Left lung (tissue), 10 donors: ENCODE measurements around the gene HOXD10. TPM values are rescaled to one million over a fixed set of nuclear protein-coding genes. Genes with fewer than 3 reads are reported as not detected.

ENCODE experiments used
- ATAC-seq: fragments of 200-7000 bp; cut with Tn5 transposase; one replicate; pipeline ENCODE4 v1.9.1; 2020; ENCODE audit warnings: moderate library complexity
- DNase-seq, 4 donors: peaks; one replicate each; pipeline ENCODE4 v3.0.0-alpha.2; 2013 to 2020
- H3K27ac ChIP-seq, 2 donors: fragments of 200-600 bp; sonication (generic) in 1 of 2; one replicate each; pipeline versions ENCODE4 v1.5.0 to v1.8.0; 2020 to 2021
- H3K27me3 ChIP-seq, 2 donors: fragments of 200-600 bp; sonication (generic) in 1 of 2; one replicate each; pipeline versions ENCODE4 v1.5.0 to v1.8.0; 2020 to 2021
- H3K36me3 ChIP-seq, 2 donors: fragments of 200-600 bp; sonication (generic) in 1 of 2; one replicate each; pipeline versions ENCODE4 v1.5.0 to v1.8.0; 2020 to 2021
- H3K4me1 ChIP-seq, 2 donors: fragments of 200-600 bp; one replicate each; pipeline ENCODE4 v1.8.0; 2021
- H3K4me3 ChIP-seq, 2 donors: fragments of 200-600 bp; sonication (generic) in 1 of 2; one replicate each; pipeline versions ENCODE4 v1.5.0 to v1.8.0; 2020 to 2021; ENCODE audit warnings: mild to moderate bottlenecking in 1 of 2
- H3K9me3 ChIP-seq, 2 donors: fragments of 200-600 bp; sonication (generic) in 1 of 2; one replicate each; pipeline versions ENCODE4 v1.5.0 to v1.8.0; 2020 to 2021
- intact Hi-C, 2 donors: fragments of 100-400 bp; cut with DNase I; formaldehyde crosslinking; loops; one replicate each; pipeline versions ENCODE4 v1.11.2 to v1.14.2; 2022
- polyA plus RNA-seq, 6 donors: library from polyadenylated mRNA; unstranded; fragments of 120-200 nt; gene quantifications; one replicate each; pipeline ENCODE4 v1.2.1, GENCODE V29; 2013; ENCODE audit not compliant: insufficient read length in 6 of 6
- total RNA-seq, 2 donors: library from RNA; stranded (reverse); fragmentation: NEBNext Ultra II Directional; extraction: Animal tissue kit (Norgen Biotek cat#: 25700); gene quantifications; one replicate each; pipeline ENCODE4 v1.2.1, GENCODE V29; 2021
- TF ChIP-seq, protein P1 (sequence below), 2 donors: fragments of 200-600 bp; sonication (generic) in 1 of 2; IDR thresholded peaks; one replicate each; pipeline versions ENCODE4 v1.5.0 to v1.8.0; 2021; ENCODE audit warnings: antibody characterized with exemption in 2 of 2
- donor health status: DM: no; HTN: yes; CAD: no.
- donor health status: DM: no; HTN: no; CAD: no.

Gene HOXD10
- total and polyA plus RNA-seq, 8 donors: 0.31 to 1.5 (median 0.44) TPM; not detected in 2

DNA sequence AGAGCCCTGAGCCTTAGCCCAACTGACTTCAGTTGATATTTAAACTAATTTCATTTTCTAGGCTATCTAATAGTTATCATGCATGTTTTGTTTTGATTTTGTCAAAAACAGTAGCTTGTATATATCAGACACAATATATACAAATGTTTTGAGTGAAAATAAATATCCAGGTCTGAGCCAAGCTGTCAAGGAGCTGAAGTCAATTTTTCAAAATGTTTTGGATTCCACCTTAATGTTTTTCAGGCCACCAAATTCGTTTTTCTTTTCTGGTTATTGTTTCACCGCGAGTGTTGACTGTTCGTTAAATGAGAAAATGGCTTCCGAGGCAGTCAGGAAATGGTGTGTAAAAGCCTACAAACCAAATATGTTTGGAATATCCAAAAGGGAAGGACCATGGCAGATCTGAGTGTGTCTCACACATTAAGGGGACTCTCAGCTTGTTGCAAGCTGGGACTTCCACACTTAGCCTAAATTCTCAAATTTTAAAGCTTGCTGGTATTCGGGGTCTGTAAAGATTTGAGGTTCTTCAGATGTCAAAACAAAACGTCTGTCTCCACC lies 14.2 kb upstream of the HOXD10 start:
- no peak overlapping the region for H3K4me3 ChIP-seq
- H3K27me3 ChIP-seq: peaks cover 99 to 100% of the 10 kb centered on the region in 2 donors
- intact Hi-C loops: no loop called here
- peaks cover under 1 to 28% of the 10 kb centered on the region in 2 donors for H3K4me1 ChIP-seq
- H3K36me3 ChIP-seq: no peaks in the 10 kb centered on the region
- DNase-seq: no peak
- H3K27ac ChIP-seq: no peak overlapping the region
- TF ChIP-seq, protein P1, sequence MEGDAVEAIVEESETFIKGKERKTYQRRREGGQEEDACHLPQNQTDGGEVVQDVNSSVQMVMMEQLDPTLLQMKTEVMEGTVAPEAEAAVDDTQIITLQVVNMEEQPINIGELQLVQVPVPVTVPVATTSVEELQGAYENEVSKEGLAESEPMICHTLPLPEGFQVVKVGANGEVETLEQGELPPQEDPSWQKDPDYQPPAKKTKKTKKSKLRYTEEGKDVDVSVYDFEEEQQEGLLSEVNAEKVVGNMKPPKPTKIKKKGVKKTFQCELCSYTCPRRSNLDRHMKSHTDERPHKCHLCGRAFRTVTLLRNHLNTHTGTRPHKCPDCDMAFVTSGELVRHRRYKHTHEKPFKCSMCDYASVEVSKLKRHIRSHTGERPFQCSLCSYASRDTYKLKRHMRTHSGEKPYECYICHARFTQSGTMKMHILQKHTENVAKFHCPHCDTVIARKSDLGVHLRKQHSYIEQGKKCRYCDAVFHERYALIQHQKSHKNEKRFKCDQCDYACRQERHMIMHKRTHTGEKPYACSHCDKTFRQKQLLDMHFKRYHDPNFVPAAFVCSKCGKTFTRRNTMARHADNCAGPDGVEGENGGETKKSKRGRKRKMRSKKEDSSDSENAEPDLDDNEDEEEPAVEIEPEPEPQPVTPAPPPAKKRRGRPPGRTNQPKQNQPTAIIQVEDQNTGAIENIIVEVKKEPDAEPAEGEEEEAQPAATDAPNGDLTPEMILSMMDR (IDR thresholded peaks at IDR 0.05): no peak
- ATAC-seq: no peak
- H3K9me3 ChIP-seq: no peaks in the 10 kb centered on the region

DNA sequence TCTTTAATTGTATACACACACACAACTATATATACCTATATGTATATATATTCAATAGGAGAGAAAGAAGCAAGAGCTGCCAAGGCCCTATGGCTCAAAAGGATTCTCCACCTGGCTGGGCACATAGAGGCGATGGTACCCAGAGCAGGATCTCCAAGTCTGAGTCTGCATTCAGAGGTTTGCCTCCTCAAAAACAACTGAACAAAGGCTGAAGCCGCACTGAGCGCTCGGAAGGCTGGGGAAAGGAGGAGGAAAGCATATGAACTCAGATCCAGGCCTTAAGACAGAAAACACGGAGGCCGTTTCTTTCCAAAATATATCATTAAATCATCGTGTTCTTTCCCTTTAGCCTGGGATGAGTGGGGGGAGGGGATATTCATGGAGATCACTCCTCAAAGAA lies 13.4 kb upstream of the HOXD10 start:
- H3K27ac ChIP-seq: no peak overlapping the region
- H3K4me3 ChIP-seq: no peak overlapping the region
- H3K36me3 ChIP-seq: no peaks in the 10 kb centered on the region
- H3K4me1 ChIP-seq: peaks cover 0 to 21% of the 10 kb centered on the region in 2 donors
- intact Hi-C loops: no loop called here
- no peaks in the 10 kb centered on the region for H3K9me3 ChIP-seq
- ATAC-seq (no peak), DNase-seq (no peak)
- H3K27me3 ChIP-seq: peaks cover 98 to 100% of the 10 kb centered on the region in 2 donors
- TF ChIP-seq, protein P1 (IDR thresholded peaks at IDR 0.05): no peak

DNA sequence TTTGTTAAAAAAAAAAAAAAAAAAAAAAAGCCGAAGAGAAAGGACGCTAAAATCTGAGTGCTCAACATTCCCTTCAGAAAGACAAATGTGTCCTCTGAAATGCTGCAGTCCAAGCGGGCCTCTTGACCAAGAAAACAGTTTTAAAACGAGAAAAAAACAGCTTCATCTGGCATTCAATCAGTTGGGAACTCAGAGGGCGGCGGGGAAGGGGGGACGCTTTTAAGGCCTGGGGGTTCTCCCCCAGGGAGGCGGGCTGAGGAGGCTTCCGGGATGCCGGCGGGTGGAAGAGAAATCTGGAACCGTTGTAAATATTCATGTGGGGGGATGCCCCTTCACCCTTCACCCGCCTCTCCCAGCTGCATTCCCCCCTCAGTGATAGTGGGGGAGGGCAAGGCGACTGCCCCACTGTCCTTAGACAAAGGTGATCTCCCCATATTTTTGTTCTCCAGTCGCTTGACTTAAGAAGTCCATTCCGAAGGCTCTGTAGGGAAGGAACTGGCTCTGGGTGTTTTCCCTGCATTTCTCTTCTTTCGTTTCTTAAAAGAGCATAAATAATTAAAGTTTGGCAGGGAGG lies 12.7 kb upstream of the HOXD10 start:
- peaks cover 0 to 21% of the 10 kb centered on the region in 2 donors for H3K4me1 ChIP-seq
- intact Hi-C loops: no loop called here

DNA sequence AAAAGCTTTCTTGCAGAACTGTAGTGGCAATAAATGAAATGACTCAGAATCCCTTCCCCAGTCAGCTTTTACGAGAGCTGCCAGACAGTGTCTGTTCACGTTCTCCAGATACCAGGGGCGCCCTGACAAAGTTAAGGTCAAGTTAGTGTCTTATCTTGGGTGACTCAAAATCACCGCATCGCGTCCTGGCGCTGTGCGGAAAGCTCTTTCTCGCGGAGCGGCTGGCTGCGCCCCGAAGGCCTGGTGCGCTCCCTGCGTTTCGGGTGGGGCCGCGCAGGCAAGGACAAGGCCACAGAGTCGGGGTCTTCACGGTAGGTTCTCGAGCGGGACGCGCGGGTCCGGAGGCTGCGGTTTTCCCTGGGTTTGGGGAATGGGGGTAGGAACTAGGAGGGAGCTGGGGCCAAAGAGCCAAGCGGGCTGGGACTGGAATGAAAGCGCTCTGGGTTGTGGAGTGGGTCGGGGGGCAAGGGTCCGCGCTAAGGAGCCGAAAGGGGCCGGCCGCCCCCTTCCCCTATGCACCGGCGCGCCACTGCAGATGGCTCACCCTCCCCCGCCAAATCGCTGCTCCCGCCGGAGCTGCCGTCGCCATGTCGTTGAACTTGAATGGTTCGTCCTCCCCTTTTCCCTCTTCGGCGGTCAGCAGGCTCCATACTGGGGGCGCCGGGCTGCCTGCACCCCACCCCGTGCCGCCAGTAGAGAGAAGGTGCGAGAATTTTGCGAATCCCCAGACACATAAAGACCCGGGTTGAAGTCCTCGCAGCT lies 12.1 kb upstream of the HOXD10 start:
- DNase-seq (peak in 1 of 4 donors; percentile 72), ATAC-seq (no peak)
- intact Hi-C loops: no loop called here
- H3K36me3 ChIP-seq: no peaks in the 10 kb centered on the region
- H3K4me1 ChIP-seq: peaks cover 0 to 21% of the 10 kb centered on the region in 2 donors
- TF ChIP-seq, protein P1 (IDR thresholded peaks at IDR 0.05): no peak
- no peak overlapping the region for H3K27ac ChIP-seq
- no peak overlapping the region for H3K4me3 ChIP-seq
- H3K9me3 ChIP-seq: no peaks in the 10 kb centered on the region
- peaks cover 98 to 100% of the 10 kb centered on the region in 2 donors for H3K27me3 ChIP-seq

More for the DNA sequence above, 12.7 kb upstream of the HOXD10 start:
- Histone ChIP-seq H3K27me3 (peaks cover 98 to 100% of the 10 kb centered on the region in 2 donors), H3K36me3 (no peaks in the 10 kb centered on the region), H3K9me3 (no peaks in the 10 kb centered on the region), H3K4me3 (no peak overlapping the region), H3K27ac (no peak overlapping the region)
- ATAC-seq: no peak
- DNase-seq: no peak
- TF ChIP-seq, protein P1 (IDR thresholded peaks at IDR 0.05): no peak

DNA sequence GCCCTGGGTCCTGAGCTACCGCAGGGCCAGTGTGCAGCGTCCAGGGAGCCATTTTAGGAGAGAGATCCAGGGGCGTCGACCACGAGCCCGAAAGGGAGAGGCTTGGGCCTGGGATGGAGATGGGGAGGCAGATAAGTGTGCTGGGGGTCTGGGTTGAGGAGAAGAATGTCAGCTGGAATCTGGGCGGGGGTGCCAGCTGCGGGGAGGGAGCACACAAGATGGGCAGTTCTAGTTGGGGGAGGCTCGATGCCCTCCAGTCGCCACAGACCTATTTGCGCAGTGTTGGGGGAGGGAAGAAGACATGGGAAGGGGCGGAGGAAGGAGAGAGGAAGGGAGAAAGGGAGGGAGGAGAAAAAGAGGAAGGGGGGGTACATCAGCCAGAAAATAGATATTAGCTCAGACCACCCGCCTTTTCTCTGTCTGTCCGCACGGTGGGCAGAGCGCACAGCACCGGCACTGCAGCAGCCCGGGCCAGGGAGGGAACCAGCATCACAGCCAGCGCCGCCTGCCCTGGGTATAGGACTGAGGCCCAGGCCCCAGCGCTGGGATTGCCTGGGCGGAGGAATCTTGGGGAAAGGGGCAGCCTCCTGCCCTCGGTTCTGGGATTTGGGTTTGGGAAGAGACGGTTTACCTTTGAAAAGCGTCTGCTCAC lies 11.4 kb upstream of the HOXD10 start:
- ATAC-seq: no peak
- DNase-seq: no peak
- H3K9me3 ChIP-seq: no peaks in the 10 kb centered on the region
- peaks cover 0 to 21% of the 10 kb centered on the region in 2 donors for H3K4me1 ChIP-seq
- TF ChIP-seq, protein P1 (IDR thresholded peaks at IDR 0.05): no peak
- no peak overlapping the region for H3K27ac ChIP-seq
- intact Hi-C loops: no loop called here
- H3K27me3 ChIP-seq: peaks cover 98 to 100% of the 10 kb centered on the region in 2 donors
- H3K4me3 ChIP-seq: no peak overlapping the region
- no peaks in the 10 kb centered on the region for H3K36me3 ChIP-seq
